Choroid plexus epithelial cell (primary cell): ENCODE data around the gene AGR2.

ENCODE experiments used
- DNase-seq: peaks from one replicate; pipeline ENCODE4 v3.0.0-alpha.2; 2010; ENCODE audit warnings: low read depth
- H3K4me3 ChIP-seq: 2 replicates; pipeline ENCODE4 v1.5.1; 2011; ENCODE audit warnings: low read depth, mild to moderate bottlenecking, control low read depth, low read length, moderate library complexity
- CTCF ChIP-seq: conservative IDR thresholded peaks from 2 replicates; pipeline ENCODE4 v1.5.1; 2011; ENCODE audit warnings: low read depth, mild to moderate bottlenecking, control low read depth, inconsistent platforms, low read length, moderate library complexity

The AGR2 gene

GRCh38 chr7:16846601-16847165 is 41.9 kb upstream of the AGR2 start:
- DNase-seq = no peak
- H3K4me3 ChIP-seq = no peak overlapping the region
- TF ChIP-seq CTCF = no peak

- no peak overlapping the region for H3K4me3 ChIP-seq
- DNase-seq = no peak
- TF ChIP-seq CTCF = no peak
These were observed 40.9 kb upstream of the AGR2 start for GRCh38 chr7:16845746-16846145.

GRCh38 chr7:16841681-16842080 is 36.9 kb upstream of the AGR2 start:
- DNase-seq = peak; percentile 67
- no peak overlapping the region for H3K4me3 ChIP-seq
- TF ChIP-seq CTCF = no peak

- no peak overlapping the region for H3K4me3 ChIP-seq
- no peak for DNase-seq
- TF ChIP-seq CTCF = no peak
These were observed 35.3 kb upstream of the AGR2 start for GRCh38 chr7:16840094-16840493.

- peak; percentile 9 for DNase-seq
- TF ChIP-seq CTCF = no peak
- no peak overlapping the region for H3K4me3 ChIP-seq
These were observed 34.8 kb upstream of the AGR2 start for GRCh38 chr7:16839646-16840045.

GRCh38 chr7:16838891-16839290 is 34.1 kb upstream of the AGR2 start:
- no peak for DNase-seq
- TF ChIP-seq CTCF = no peak
- H3K4me3 ChIP-seq = no peak overlapping the region

- peak; percentile 9 for DNase-seq
- TF ChIP-seq CTCF = no peak
These were observed 33.6 kb upstream of the AGR2 start for GRCh38 chr7:16838386-16838785.

More at GRCh38 chr7:16838386-16838785, 33.6 kb upstream of the AGR2 start:
- no peak overlapping the region for H3K4me3 ChIP-seq
